GM12801 (cell line): Measurements from ENCODE around the gene RABGGTA.

Experiments used
- CTCF ChIP-seq: IDR thresholded peaks from one replicate; pipeline ENCODE4 v1.5.1; 2011; ENCODE audit warnings: control low read depth; ENCODE audit not compliant: insufficient read length; ENCODE audit errors: extremely low read depth

RABGGTA gene

GRCh38 chr14:24216345-24216699 is 55.1 kb downstream of the RABGGTA start:
- no peak for TF ChIP-seq CTCF
